Activated CD8-positive, alpha-beta memory T cell treated with anti-CD3 and anti-CD28 coated beads for 48 hours (primary cell): ENCODE results near the gene ARHGAP21.
"Not testable (repeated sequence)": the region's sequence is repeated elsewhere in the genome, so short reads cannot be mapped to it uniquely, and the experiment has no call there.

Experiments used
- DNase-seq, 3 experiments: peaks; one replicate each; pipeline ENCODE4 v3.0.0-alpha.2; 2020; ENCODE audit warnings: low read depth in 2 of 3, low spot score in 2 of 3

ARHGAP21 gene

DNA sequence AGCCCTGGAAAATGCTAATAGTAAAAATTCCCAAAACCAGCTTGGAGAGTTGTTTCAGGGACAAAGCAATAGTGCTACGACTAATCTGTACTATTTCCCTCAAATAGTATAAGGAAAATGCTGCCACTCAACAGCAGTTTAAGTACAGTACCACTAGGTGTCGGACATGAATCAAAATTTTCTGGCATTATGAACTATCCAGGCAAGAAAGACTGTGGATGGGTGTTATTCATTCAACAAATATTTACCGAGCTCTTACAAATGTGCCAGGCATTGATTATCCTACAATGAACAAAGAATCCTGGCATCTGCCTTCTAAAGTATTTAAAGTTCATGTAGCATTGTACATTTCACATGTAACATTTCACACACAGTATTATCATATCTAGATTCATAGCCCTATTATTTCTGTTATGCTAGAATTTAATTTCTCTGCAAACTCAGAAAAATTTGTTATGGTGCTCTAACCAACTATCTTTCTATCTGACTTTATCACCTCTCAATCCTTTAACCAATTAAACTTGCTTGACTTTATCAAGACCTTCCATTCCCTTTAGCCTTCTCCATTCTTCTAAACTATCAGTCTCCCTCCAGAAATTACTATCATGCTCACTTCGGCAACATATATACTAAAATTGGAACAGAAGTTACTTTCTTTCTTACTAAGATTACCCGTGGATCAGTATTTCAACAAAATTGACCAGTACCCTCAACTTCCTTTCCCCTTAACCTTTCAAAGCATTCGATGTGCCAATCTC is 80.6 kb downstream of the ARHGAP21 start:
- no peak for DNase-seq

DNA sequence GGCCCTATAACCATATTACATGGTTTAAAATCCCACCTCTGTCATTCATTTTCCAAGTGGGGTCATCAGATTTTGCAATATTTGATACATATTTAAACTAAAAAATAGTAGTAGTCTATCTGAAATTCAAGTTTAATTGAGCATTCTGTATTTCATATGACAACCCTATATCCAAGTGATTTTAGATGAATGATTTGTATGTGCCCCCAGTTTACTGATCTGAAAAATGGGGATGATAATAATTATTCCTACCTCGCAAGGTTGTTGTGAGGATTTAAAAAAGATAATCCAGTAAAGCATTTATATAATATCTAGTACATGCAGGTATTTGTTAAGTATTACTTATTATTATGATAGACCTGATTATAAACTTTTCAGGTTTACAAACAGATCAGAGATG is 84.6 kb downstream of the ARHGAP21 start:
- DNase-seq, result no peak

DNA sequence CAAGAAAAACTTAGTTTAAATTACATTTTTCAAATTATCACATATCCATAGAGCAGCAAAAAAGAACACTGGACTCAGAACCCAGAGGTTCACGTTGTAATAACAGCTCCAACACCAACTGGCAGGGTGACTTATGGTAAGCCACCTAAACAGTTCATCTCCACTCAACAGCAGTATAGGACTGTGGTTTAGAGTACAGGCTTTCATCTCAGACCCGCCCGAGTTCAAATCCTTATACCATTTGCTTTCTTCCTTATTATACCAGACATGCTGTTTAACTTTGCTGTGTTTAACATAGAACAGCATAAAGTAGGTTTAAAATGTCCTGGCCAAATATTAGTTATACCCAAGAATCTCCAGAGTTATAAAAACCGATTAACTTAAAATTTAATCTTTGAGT is 97.9 kb downstream of the ARHGAP21 start:
- no peak for DNase-seq

DNA sequence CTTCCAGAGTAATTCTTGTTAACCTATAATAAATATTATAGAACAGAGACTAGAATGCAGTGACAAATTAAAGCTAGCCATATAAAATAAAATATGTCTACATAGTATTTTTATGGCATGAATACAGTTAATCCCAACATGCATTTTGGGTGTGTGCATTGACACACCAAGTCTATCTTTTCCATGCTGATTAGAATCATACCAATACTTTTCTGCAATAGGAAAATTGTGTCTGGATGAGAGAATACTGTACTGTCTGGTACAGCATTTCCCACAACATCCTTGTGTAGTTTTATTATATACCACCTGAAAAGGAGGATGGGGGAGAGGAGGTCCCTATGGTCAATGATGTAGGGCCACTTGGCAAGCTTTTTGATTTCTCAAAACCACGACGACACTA is 100.3 kb downstream of the ARHGAP21 start:
- DNase-seq, result no peak

DNA sequence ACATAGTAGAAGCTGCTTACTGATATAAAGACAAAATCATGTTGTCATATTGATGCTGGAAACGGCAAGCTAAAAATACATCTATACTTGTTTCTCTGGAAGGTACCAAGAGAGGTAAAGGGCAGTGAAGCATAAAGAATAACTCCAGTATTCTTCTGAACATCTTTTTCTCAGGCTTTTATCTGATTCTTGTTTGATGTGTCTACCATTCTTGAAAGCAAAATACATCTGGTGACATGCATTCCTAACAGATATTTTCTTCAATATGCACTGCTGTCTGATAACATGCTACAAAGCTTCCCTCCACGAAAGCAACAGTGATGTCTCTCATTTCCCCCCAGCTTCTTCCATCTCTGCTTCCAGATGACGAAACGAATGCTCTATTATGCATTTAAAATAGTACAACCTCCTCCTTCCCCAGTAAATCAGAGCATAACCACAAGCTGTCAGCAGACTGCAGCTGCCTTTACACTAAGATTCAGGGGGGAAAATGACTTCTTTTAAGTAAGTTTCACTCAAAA is 100.8 kb downstream of the ARHGAP21 start:
- DNase-seq, result no peak

DNA sequence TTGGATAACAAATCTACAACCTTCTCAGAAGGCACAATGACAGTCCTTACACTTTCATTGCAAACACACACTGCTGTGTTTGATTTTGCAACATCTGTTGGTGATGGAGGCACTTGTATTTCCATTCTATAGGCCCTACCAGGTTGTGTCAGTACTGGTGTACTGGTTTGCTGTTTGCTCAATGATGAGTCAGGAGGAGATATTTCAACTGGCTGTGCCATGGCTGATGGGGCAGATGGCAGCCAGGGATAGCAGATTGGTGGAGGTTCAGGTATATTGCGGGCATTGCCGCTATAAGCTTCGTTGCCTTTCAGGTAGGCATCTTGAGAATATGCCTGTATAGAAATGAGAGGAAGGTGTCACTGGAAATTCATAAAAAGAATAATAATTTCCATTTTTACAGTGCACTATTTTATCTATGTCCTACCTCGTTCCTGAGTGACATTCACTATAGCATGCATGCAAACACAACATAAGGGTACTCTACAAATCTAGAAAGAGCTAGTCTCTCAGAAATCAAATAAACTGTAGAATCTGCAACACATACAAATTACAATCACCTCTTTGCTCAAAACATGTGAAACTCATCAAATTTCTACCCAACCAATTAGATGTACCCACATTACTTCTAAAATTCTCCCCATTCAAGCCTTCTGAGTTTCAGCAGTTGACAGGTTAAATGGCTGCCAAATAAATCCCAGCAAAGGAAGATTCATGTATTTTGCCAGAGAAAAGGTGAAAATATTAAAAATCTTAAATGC is 102.5 kb downstream of the ARHGAP21 start:
- DNase-seq, result not testable (repeated sequence)

DNA sequence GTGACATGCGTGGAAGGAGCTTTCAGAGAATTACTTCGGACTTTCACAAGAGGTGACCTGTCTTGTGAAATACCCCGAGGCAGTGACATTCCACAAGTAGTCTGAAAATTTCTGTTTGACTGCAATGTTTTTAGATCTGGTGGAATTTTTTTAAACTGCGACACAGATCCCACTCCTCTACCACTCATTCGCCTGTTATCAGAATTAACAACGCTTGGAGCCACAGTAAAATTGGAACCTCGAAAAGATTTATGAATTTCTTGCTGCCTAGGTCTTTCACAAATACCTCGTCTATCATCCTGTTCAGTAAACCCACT is 103.7 kb downstream of the ARHGAP21 start:
- not testable (repeated sequence) for DNase-seq

DNA sequence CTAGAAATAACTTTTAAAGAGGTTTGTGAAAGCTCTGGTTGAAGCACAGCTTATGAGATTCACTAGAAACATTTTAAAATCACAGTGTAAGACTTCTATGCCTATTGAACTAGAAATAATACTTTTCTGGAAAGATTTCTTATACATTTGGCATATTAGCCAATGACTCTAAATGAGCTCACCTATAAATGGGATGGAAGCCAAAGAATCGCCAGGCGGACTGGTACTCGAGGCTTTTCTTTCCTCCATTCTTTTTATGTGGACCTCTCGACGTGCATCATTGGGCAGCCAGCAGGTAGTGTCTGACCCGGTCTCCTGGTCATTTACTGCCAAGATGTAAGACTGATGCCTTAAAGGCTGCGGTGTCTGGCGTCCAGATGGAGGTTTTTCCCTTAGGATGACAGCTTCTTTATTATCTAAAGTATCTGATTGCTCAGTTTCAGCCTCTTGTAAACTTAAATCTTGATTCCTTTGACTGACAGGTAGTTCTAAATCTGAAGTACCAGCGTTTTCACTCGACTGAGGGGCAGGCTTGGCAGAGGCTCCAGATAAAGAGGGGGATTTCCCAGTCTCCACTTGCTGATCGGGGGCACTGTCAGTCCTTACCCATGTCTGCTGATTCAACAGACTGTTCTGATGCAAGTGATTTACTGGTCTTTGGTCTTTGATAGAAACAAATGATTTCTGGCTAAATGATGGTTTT is 104.2 kb downstream of the ARHGAP21 start:
- DNase-seq, result not testable (repeated sequence)

DNA sequence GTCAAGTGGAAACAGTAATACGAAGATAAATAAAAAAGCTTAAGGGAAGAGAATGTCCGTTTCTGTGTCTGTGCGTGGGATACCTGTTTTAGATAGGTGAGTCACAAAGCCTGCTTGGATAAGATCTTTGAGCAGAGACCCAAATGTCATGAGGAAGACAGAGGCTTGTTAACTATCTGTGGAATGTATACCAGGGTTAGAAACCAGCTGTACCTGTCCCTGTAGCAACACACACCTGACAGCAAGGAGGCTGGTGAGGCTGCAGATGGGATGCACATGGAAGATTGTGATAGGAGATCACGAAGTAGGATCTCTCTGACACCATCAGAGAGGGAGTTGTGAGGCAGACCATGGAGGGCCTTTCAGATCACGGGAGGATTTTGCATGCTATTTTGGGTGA is 105.3 kb downstream of the ARHGAP21 start:
- no peak for DNase-seq

DNA sequence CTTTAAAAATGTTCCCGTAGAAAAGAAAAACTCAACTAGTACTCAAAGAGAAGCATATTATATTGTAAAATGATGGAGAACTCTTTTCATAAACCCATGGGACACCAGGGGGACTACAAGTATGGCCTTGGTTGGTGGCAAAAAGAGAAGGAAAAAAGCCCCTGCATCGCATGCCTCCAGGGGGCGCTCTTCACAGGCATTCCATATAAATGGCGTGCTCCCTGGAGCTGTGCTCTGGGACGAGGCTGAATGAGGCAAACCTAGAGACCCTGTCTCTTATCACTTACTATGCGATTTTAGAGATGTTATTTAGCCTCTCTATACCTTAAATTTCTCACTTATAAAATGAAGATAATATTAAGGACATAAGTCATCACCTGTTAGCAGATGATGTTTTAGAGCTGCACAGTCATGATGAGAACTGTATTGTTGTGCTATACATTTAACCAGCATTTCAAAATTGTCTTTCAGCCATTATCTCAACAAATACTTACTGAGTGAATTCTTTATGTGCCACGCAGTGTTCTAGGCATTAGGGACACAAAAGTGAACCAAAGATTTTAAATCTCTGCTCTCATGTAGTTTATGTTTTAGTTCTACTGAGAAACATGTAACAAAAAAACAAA is 105.8 kb downstream of the ARHGAP21 start:
- peak; percentile 13 to 25 (median 21) for DNase-seq

DNA sequence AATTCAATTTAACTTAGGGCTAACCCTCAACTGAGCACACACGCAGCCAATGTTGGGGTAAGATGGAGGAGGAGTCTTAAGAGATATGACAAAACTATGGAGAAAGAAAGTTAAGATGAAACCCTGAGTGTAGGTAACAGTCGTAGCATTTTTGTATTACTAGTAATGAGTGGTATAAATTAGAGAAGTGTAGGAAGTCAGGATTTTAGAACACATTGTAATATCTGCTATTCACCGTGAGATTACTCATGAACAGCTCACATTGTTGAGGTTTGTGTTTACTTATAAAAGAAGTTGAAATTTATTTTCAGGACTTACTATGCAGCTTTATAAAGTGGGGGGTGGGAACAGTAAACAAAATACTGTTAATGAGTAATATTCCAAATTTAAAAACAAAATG is 107.2 kb downstream of the ARHGAP21 start:
- DNase-seq, result no peak

DNA sequence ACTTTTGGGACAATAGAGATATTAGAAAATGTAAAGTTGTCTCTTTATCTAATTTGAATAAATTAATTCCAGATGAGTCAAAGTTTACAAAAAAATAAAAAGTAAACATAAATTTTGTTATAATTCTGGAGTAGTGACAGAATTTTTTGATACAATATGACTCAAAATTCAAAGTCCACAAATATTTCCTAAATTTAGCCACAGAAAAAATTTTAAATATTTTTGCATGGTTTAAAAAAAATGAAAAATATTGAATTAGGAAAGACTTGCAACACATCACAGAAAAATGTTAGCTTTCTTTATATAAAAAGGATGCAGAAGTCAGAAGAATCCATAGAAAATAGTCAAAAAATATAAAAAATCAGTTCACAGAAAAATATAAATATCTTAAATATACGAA is 117.7 kb downstream of the ARHGAP21 start:
- DNase-seq, result no peak

DNA sequence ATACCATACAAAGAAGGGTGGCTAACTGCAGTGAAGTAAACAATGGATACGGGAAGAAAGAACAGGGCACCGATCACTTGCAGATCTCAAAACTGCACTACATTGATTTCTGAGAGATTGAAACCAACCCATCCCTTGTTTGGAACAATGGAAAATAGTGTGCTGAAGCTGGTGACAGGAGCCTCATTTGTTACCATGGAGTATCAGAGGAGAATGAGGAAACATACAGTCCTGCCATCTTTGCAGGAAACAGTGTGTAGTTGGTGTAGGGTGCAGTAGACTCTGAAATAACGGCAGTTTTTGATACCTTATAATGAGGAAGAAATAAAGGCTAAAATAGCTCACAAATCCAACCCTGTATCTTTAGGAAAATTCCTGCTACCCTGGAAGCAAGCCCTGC is 118.5 kb downstream of the ARHGAP21 start:
- no peak for DNase-seq

DNA sequence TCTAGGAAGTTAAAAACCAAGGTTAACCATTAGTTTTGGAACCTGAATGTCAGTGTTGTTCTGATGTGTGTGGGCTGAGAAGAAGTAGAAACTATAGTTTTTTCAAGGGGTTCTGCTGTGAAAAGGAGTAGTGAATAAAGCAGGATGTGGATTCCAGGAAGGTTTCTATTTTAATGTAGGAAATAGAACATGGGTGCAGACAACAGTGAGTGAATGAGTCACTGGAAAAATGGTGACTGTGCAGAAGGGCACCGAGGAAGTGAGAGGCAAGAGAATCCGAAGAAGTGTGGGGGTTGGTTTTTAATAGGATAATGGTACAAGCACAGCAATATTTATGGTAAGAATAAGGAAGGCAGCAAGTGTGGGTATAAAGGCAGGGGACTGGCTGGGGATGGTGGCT is 120.4 kb downstream of the ARHGAP21 start:
- DNase-seq, result no peak

DNA sequence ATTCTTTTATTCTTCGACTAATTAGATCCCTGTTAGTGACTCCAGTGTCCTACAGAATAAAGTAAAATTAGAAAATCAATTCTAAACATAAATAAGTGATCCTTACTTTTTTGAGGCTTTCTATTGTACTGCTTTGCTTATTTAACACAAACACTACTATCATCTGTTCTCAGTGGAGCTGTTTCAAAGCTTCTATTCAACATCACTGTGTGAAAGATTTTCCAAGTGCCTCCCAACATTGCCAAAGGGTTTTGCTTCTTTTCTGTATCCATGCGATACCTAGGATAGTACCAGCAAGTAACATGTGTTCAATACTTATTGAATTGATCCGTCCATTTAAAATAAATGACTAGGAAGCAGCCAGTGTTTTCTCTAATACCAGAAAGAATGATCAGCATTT is 125.7 kb downstream of the ARHGAP21 start:
- DNase-seq, result no peak

DNA sequence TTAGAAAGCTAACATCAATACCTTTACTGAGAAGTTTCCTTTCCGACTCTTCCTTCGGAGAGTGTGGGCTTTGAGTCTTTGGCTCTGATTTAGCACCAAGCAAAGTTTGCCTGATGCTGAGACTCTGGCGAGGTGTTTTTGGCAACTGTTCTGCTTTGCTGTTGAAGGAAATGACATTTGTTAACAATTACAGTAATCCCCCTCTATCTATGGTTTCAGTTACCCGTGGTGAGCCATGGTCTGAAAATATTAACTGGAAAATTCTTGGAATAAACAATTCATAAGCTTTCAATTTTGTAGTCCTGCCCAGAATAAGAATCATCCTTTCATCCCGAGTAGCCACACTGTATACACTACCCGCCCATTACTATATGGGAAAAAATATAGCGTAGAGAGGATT is 126.3 kb downstream of the ARHGAP21 start:
- DNase-seq, result no peak

DNA sequence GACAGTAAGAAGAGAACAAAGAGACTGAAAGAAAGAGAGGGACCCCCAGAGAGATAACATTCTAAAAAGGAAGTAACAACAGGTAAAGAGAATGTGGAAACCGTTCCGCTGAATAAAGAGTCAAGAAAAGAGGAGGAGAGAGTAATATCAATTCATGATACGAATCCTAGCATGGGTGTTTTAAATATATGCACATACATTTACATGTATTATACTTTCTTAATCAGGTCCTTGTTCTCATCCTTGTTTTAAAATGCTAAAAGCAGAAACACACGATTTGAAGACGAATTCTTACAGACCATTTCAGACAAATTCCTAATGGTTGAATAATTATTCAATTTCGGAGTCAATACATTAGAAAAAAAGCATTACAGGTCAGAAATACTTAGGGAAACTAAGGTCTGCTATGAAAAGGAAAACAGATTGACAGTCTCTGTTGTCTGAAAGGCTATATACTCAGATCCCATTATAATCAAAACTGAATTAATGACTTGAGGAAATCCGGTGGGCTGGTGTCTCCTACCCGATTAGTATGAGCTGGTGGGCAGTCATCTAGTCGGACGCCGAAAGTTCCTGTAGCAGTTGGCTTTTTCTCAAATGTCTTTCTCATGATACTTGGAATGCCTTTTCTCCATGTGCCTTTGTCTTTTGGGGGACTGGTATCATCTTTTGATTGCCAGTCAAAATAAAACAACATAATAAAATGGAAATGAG is 127.3 kb downstream of the ARHGAP21 start:
- DNase-seq, result no peak

DNA sequence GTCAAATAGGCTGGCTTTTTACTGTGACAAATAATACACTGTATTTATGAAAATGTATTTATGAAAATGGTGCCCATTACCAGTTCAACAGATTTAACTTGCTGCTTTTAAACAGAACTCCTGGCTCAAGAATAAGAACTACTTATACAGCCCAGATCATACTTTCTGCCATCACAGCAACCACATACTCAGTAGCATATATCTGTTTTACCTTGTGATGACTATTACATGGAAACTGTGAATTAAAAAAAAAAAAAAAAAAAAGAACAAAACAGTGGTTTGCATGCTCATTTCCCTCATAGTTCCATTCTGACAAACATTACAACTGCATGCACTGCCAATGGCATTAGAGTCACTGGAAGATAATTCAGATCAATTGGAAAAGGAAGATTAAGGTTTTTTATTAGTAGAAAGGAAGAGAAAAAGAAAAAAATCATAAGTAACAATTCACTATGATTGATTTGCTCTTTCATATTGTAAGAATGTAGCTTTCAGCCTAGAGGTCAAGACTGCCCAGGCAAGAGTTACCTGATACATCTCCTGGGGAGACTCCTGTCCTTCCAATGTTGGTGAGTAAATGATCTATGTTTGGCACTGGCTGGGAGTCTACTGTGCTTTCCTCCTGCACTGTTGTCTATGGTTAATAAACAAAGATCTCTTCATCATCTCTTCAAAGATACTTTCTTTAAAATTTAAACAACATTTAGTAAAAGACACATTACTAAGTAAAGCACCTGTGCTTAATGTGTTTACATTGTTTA is 132.8 kb downstream of the ARHGAP21 start:
- DNase-seq, result no peak

DNA sequence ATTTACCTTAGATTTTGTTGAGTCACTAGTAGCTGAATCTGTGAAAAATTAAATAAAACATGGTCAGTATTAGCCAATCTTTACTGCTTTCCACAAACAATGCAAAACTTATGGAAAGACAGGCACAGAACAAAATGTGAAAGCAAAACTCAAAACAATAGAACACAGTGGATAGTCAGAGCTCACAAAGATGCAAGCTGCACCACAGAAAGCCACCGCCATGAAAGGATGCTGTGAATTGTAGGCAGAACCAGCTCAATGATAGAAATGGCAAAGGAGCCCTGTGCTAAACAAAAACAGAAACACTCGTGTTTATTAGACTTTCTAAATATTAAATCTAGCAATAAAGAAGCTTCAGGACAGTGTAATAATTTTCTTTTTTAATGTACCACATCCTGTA is 134.4 kb downstream of the ARHGAP21 start:
- DNase-seq, result no peak

DNA sequence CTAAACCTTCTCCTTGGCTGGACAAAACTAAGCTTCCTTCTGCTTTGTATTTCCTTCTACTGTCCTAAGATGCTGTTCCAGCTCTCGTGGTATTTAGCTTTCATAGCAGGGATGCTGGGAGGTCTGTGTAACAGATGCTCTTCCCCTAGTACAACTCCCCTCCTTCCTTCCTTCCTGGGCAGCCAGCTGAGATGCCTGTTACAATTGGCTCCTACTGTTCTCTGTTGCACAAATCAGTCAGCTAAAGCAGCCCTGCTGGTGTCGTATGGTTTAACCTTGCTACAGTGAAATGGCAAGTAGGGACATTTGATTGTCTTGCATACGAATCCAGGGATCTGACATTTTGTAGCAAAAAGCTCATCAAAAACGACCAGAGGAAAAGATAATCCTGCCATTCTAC is 143.8 kb downstream of the ARHGAP21 start:
- DNase-seq, result no peak
